Activated CD8-positive, alpha-beta T cell treated with anti-CD3 and anti-CD28 coated beads, Interleukin-2, amount 10 ng/mL, durations not matched to agents 7 days and 5 days (primary cell): Measurements from ENCODE around the gene MB21D2. TPM values are rescaled to one million over a fixed set of nuclear protein-coding genes. Genes with fewer than 3 reads are reported as not detected.

ENCODE experiments used
- ATAC-seq: fragments of 150-1000 bp; cut with Tn5 transposase; one replicate; pipeline ENCODE4 v1.10.0; 2021; ENCODE audit warnings: moderate library complexity
- CTCF ChIA-PET: fragments of 350-600 bp; sonication (Branson Sonifier 250); formaldehyde crosslinking; loops from one replicate; lab custom pipeline; 2021; ENCODE audit warnings: antibody characterized with exemption; lab: Charles Lee
- POLR2A ChIA-PET: fragments of 350-600 bp; sonication (Branson Sonifier 250); formaldehyde crosslinking; loops from one replicate; lab custom pipeline; 2021; ENCODE audit warnings: antibody characterized with exemption; lab: Charles Lee
- DNase-seq: peaks from one replicate; pipeline ENCODE4 v3.0.0-alpha.2; 2020
- H3K27ac Mint-ChIP-seq: one replicate; pipeline ENCODE4 v1.8.0; 2021; ENCODE audit warnings: mild to moderate bottlenecking, mixed read lengths
- H3K27me3 Mint-ChIP-seq: one replicate; pipeline ENCODE4 v1.8.0; 2021; ENCODE audit warnings: low read depth, mixed read lengths
- H3K36me3 Mint-ChIP-seq: one replicate; pipeline ENCODE4 v1.8.0; 2021; ENCODE audit warnings: low read depth, mixed read lengths
- H3K4me1 Mint-ChIP-seq: one replicate; pipeline ENCODE4 v1.8.0; 2021; ENCODE audit warnings: low read depth, mixed read lengths
- H3K4me3 Mint-ChIP-seq: one replicate; pipeline ENCODE4 v1.8.0; 2021; ENCODE audit warnings: mild to moderate bottlenecking, mixed read lengths
- H3K9me3 Mint-ChIP-seq: one replicate; pipeline ENCODE4 v1.8.0; 2022; ENCODE audit warnings: mixed read lengths; ENCODE audit not compliant: insufficient read depth
- total RNA-seq, 2 experiments: library from RNA; stranded (reverse); gene quantifications; one replicate each; pipeline ENCODE4 v1.2.3, GENCODE V29; 2021

MB21D2 gene
- total RNA-seq, 2 experiments from 2014 or later: 6.5 to 7.2 TPM

DNA sequence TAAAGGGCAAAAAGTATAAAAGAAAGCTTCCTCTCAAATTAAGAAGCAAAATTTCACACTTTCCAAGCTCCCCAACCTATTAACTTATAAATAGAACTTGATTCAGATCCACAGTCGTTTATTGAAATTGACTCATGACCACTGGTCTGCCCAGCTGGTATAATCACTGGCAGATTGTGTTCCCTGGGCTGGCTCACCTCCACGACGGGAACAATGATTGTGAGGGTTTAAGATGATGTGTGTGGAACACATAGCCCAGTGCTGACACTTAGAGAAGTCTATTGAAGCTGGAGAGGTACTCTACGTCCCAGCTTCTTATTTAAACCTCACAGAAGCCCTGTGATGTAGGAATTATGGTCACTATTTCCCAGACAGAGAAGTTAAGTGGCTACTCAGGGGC, 90.4 kb downstream of the MB21D2 start:
- CTCF ChIA-PET: no interaction called here

GRCh38 chr3:192826214-192827006, 91.2 kb downstream of the MB21D2 start:
- POLR2A ChIA-PET: no interaction called here
- no peak overlapping the region for H3K27ac Mint-ChIP-seq
- peaks cover 6% of the 10 kb centered on the region for H3K4me1 Mint-ChIP-seq
- DNase-seq (no peak), ATAC-seq (no peak)
- no peaks in the 10 kb centered on the region for H3K27me3 Mint-ChIP-seq
- no peaks in the 10 kb centered on the region for H3K9me3 Mint-ChIP-seq
- CTCF ChIA-PET: no interaction called here
- peaks cover 10% of the 10 kb centered on the region for H3K36me3 Mint-ChIP-seq
- no peak overlapping the region for H3K4me3 Mint-ChIP-seq

More for the DNA sequence above, 90.4 kb downstream of the MB21D2 start:
- Mint-ChIP-seq H3K4me1 (peaks cover 9% of the 10 kb centered on the region), H3K4me3 (no peak overlapping the region), H3K36me3 (peaks cover 10% of the 10 kb centered on the region), H3K9me3 (no peaks in the 10 kb centered on the region), H3K27me3 (no peaks in the 10 kb centered on the region), H3K27ac (no peak overlapping the region)
- no peak for DNase-seq
- POLR2A ChIA-PET: no interaction called here
- no peak for ATAC-seq

DNA sequence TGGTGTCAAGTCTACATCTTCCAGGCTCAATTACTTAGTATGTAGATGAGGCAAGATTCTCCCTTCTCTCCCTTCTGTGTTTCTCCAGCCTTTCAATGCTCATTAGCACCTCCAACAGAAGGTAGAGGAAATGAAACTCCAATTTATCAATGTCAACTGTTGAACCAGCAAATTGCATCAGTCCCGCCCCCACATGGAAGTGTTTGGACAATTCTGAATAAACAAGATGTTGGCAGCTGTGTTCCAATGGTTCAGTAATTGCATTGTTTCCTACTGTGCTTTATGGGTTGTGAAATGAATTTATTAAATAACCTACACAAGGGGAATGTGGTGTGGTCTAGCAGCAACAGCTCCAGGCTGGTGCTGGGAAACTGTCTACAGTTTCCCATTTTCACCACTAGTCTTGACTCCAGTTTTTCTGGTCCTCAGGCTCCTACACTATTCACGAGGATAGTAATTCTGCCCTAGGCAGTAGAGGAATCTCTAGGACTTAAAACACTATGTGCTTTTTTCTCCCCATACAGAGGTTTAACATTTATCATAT, 91.9 kb downstream of the MB21D2 start:
- Mint-ChIP-seq H3K27ac (no peak overlapping the region), H3K36me3 (peaks cover 10% of the 10 kb centered on the region), H3K4me1 (no peaks in the 10 kb centered on the region), H3K9me3 (no peaks in the 10 kb centered on the region), H3K4me3 (no peak overlapping the region), H3K27me3 (no peaks in the 10 kb centered on the region)
- ATAC-seq: no peak
- ChIA-PET POLR2A (no interaction called here), CTCF (no interaction called here)
- DNase-seq: no peak

GRCh38 chr3:192825216-192825615, 92.4 kb downstream of the MB21D2 start:
- no peak overlapping the region for H3K4me3 Mint-ChIP-seq
- H3K36me3 Mint-ChIP-seq: peaks cover 6% of the 10 kb centered on the region
- H3K27ac Mint-ChIP-seq: no peak overlapping the region
- H3K9me3 Mint-ChIP-seq: no peaks in the 10 kb centered on the region
- POLR2A ChIA-PET: no interaction called here
- no peak for DNase-seq
- no peak for ATAC-seq
- CTCF ChIA-PET: interaction anchor here (1.9 kb wide), 1 partner anchor 90 kb away, joined by 5 read pairs; no protein-coding TSS in a partner anchor
- no peaks in the 10 kb centered on the region for H3K27me3 Mint-ChIP-seq
- no peaks in the 10 kb centered on the region for H3K4me1 Mint-ChIP-seq

DNA sequence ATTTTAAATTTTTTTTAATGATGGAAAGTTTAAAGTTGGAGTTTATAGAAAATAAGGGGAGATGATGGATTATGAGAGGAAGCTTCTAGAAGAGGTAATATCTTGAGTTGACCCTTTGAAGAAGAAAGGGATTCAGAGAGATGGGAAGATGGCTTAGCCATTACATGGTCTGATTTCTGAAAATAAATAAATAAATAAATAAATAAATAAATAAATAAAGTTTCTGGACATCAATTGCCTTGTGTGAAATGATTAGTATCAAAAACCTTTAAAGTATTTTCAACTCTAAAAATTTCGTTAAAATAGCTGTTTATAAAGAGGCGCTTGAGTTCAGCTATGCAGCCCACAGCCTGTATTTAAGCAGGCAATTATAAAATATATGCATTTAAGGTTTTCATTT, 93.3 kb downstream of the MB21D2 start:
- ATAC-seq (no peak), DNase-seq (no peak)
- Mint-ChIP-seq H3K9me3 (no peaks in the 10 kb centered on the region), H3K4me3 (no peak overlapping the region), H3K4me1 (peaks cover 3% of the 10 kb centered on the region), H3K36me3 (peaks cover 4% of the 10 kb centered on the region), H3K27me3 (no peaks in the 10 kb centered on the region), H3K27ac (no peak overlapping the region)
- ChIA-PET POLR2A (no interaction called here), CTCF (interaction anchor here (1.9 kb wide), 1 partner anchor 91 kb away, joined by 5 read pairs; no protein-coding TSS in a partner anchor)

GRCh38 chr3:192821161-192821560, 96.5 kb downstream of the MB21D2 start:
- H3K27me3 Mint-ChIP-seq: no peaks in the 10 kb centered on the region
- H3K9me3 Mint-ChIP-seq: no peaks in the 10 kb centered on the region
- peaks cover 29% of the 10 kb centered on the region for H3K4me1 Mint-ChIP-seq
- H3K4me3 Mint-ChIP-seq: no peak overlapping the region
- H3K36me3 Mint-ChIP-seq: no peaks in the 10 kb centered on the region
- H3K27ac Mint-ChIP-seq: no peak overlapping the region
- no peak for DNase-seq
- ChIA-PET POLR2A (no interaction called here), CTCF (no interaction called here)
- no peak for ATAC-seq

DNA sequence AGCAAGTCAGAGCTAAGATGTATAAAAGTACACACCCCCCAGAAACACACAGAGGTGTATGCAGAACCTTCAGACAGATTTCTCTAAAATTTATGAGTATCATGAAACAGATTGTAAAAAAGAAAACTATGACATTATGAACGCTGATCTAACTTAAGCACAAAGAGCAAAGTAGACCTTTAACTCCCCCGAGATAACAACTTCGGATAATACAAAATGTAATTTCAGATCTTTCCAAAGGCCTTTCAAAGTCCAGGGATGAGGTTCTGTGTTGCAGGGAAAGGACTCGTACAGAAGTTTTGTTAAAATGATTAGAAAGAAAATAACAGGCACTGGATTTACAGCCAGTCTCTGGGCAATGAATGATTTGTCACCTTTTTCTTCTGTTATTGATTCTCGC, 97.5 kb downstream of the MB21D2 start:
- peaks cover 29% of the 10 kb centered on the region for H3K4me1 Mint-ChIP-seq
- DNase-seq: no peak

DNA sequence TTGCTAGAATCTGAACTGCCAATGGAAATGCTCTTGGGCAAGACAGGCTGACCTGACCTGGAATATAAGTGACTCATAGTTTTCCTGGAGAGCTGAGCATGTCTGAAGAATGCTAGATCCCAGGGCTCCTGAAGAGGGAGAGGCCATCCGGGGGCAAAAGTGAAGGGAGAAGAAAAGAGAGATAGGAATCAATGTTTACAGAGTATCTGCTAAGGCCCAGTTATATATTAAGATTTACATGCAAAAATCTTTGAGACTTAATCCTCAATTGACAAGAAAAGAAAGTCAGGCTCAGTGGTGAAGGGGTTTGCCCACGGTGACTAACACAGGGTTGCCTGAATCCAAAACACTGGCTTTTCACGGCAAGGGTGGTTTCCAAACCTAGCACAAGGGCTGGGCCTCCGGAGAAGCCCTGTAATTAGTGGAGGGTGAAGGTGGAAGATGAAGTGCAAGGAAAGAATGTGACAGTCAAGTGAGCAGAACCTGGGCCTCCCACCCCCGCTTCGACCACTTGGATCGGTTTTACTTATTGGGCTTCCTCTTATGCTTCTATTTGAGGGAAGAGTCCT, 98.6 kb downstream of the MB21D2 start:
- peak; percentile 47 for ATAC-seq
- H3K4me3 Mint-ChIP-seq: no peak overlapping the region
- CTCF ChIA-PET: interaction anchor here (8.7 kb wide), 1 partner anchor 223 kb away, joined by 116 read pairs; no protein-coding TSS in a partner anchor
- no peak overlapping the region for H3K27ac Mint-ChIP-seq
- no peaks in the 10 kb centered on the region for H3K36me3 Mint-ChIP-seq
- POLR2A ChIA-PET: no interaction called here
- H3K4me1 Mint-ChIP-seq: peaks cover 29% of the 10 kb centered on the region
- peak; percentile 22 for DNase-seq
- peaks cover 2% of the 10 kb centered on the region for H3K27me3 Mint-ChIP-seq
- no peaks in the 10 kb centered on the region for H3K9me3 Mint-ChIP-seq

More for the DNA sequence above, 97.5 kb downstream of the MB21D2 start:
- POLR2A ChIA-PET: interaction anchor here (0.6 to 0.7 kb wide), 2 partner anchors 17 to 73 kb away, joined by 3 read pairs; no protein-coding TSS in a partner anchor
- H3K9me3 Mint-ChIP-seq: no peaks in the 10 kb centered on the region
- H3K27ac Mint-ChIP-seq: no peak overlapping the region
- no peaks in the 10 kb centered on the region for H3K36me3 Mint-ChIP-seq
- H3K4me3 Mint-ChIP-seq: no peak overlapping the region
- peaks cover under 1% of the 10 kb centered on the region for H3K27me3 Mint-ChIP-seq
- CTCF ChIA-PET: interaction anchor here (8.7 kb wide), 1 partner anchor 222 kb away, joined by 116 read pairs; no protein-coding TSS in a partner anchor
- no peak for ATAC-seq

GRCh38 chr3:192818126-192818525, 99.5 kb downstream of the MB21D2 start:
- DNase-seq: no peak
- Mint-ChIP-seq H3K27ac (peak overlapping the region; percentile 7), H3K9me3 (no peaks in the 10 kb centered on the region), H3K4me1 (peaks cover 33% of the 10 kb centered on the region), H3K4me3 (no peak overlapping the region), H3K27me3 (peaks cover 2% of the 10 kb centered on the region), H3K36me3 (no peaks in the 10 kb centered on the region)
- POLR2A ChIA-PET: no interaction called here
- ATAC-seq: no peak
- CTCF ChIA-PET: interaction anchor here (0.9 to 8.7 kb wide), 5 partner anchors 81 to 224 kb away, joined by 3 to 116 read pairs (median 8); partner anchors contain the start of gene MB21D2

DNA sequence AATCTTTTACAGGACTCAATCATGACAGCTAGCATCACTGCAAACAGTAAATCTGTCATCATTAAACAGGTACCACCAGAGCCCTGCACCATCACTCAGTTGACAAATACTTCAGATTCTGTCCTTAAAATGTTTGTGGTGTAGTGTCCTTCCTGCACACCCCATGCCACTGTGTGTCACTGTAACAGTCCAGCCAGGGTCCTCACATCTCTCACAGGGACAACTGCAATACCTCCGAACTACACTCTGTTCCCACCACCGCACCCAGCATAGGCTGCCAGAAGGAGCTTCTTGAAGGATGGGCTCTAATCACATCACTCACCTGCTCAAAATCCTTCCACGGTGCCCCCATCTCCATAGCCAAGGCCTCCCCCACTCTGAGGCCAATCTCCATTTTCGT, 100.2 kb downstream of the MB21D2 start:
- Mint-ChIP-seq H3K9me3 (no peaks in the 10 kb centered on the region), H3K4me3 (no peak overlapping the region), H3K36me3 (no peaks in the 10 kb centered on the region), H3K27me3 (peaks cover 2% of the 10 kb centered on the region), H3K27ac (peak overlapping the region; percentile 7), H3K4me1 (peaks cover 37% of the 10 kb centered on the region)
- DNase-seq (no peak), ATAC-seq (no peak)
- ChIA-PET POLR2A (no interaction called here), CTCF (interaction anchor here (0.9 to 8.7 kb wide), 10 partner anchors 14 to 377 kb away, joined by 3 to 116 read pairs (median 6); partner anchors contain the start of gene MB21D2)

DNA sequence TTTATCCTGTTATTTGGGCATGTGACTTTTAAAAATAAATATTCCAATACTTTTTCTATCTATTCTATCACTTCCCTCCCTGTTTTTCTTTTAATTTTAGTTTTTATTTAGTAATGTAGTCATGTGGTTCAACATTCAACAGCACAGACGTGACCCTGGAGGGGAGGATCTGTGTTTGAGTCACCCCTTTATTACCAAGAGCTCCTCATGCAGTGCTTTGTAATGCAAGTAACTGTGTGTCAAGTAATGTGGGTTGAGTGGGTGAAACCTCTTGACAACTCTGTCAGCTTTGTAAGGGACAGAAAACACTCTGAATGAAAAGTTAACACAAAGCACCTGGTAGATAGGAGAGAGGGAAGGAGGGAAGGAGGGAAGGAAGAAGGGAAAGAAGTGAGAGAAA, 100.6 kb downstream of the MB21D2 start:
- no peaks in the 10 kb centered on the region for H3K9me3 Mint-ChIP-seq
- H3K4me1 Mint-ChIP-seq: peaks cover 38% of the 10 kb centered on the region
- DNase-seq: no peak
- H3K4me3 Mint-ChIP-seq: no peak overlapping the region
- H3K36me3 Mint-ChIP-seq: no peaks in the 10 kb centered on the region
- H3K27me3 Mint-ChIP-seq: peaks cover 2% of the 10 kb centered on the region
- POLR2A ChIA-PET: no interaction called here
- CTCF ChIA-PET: interaction anchor here (0.7 to 8.7 kb wide), 19 partner anchors 13 to 755 kb away, joined by 3 to 116 read pairs (median 3); partner anchors contain the start of gene MB21D2
- ATAC-seq: no peak
- peak overlapping the region; percentile 54 for H3K27ac Mint-ChIP-seq
